ENCODE measurements around the gene TMEM72.

TMEM72 gene

GRCh38 chr10:44932517-44933450 is 21.6 kb downstream of the TMEM72 start:
- H3K4me3 ChIP-seq (ENCODE audit: low read depth, low read length), result no peak overlapping the region
- peak; percentile 99 for TF ChIP-seq CTCF (IDR thresholded peaks at IDR 0.05; ENCODE audit: insufficient read depth, low read depth, low read length, missing control alignments)
- DNase-seq (ENCODE audit: low read depth), result peak; percentile 93

GRCh38 chr10:44933451-44934321 is 22.5 kb downstream of the TMEM72 start:
- no peak for TF ChIP-seq CTCF (IDR thresholded peaks at IDR 0.05; ENCODE audit: insufficient read depth, low read depth, low read length, missing control alignments)
- DNase-seq (ENCODE audit: low read depth), result no peak
- H3K4me3 ChIP-seq (ENCODE audit: low read depth, low read length), result no peak overlapping the region

DNA sequence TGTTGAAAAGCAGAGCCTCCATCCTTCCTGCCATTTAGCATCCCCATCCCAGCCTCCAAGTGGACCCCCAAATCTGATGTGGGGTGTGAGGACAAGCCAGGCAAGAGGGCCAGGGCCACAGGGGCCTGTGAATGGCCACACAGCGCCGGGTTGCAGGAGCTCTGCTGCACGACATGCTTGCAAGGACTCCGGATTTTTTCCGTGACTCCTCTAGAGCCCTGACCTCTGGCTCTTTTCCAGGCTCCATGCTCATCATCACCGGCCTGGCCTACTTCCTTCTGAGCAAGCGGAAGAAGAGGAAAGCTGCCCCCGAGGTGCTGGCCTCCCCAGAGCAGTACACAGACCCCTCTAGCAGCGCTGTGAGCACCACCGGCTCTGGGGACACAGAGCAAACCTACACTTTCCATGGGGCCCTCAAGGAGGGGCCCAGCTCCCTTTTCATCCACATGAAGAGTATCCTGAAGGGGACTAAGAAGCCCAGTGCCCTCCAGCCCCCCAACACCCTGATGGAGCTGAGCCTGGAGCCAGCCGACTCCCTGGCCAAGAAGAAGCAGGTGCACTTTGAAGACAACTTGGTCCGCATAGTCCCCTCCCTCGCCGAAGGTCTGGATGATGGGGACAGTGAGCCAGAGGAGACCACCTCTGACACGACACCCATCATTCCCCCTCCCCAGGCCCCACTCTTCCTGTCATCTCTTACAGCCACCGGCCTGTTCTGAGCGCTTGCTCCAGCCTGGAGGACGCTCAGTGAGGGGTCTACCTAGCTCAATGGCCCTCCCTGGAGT is 23.5 kb downstream of the TMEM72 start:
- no peak for DNase-seq (ENCODE audit: low read depth)
- no peak overlapping the region for H3K4me3 ChIP-seq (ENCODE audit: low read depth, low read length)
- TF ChIP-seq CTCF (IDR thresholded peaks at IDR 0.05; ENCODE audit: insufficient read depth, low read depth, low read length, missing control alignments), result no peak

GRCh38 chr10:44935201-44935965 is 24.2 kb downstream of the TMEM72 start:
- no peak overlapping the region for H3K4me3 ChIP-seq (ENCODE audit: low read depth, low read length)
- no peak for TF ChIP-seq CTCF (IDR thresholded peaks at IDR 0.05; ENCODE audit: insufficient read depth, low read depth, low read length, missing control alignments)
- no peak for DNase-seq (ENCODE audit: low read depth)

DNA sequence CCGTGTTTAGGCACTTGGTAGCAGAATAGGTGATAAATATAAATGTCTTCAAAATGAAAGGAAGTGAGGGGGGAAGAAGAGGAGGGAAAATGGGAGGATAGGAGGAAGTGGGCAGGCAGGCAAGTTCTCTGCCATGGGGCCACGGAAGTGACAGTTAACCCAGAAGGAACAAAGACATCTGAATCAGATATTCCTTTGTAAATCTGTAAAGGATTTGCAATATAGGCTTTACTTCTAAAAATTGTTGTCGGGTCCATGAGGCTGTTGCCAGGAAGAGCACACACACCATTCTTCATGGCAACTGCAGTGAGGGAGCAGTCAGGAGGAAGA is 24.8 kb downstream of the TMEM72 start:
- no peak overlapping the region for H3K4me3 ChIP-seq (ENCODE audit: low read depth, low read length)
- DNase-seq (ENCODE audit: low read depth), result no peak
- TF ChIP-seq CTCF (IDR thresholded peaks at IDR 0.05; ENCODE audit: insufficient read depth, low read depth, low read length, missing control alignments), result no peak

Data from GM12865 (cell line).